Fibroblast of the aortic adventitia (primary cell): ENCODE measurements around the gene STIL. TPM values are rescaled to one million over a fixed set of nuclear protein-coding genes. Genes with fewer than 3 reads are reported as not detected.
"Not testable (repeated sequence)": the region's sequence is repeated elsewhere in the genome, so short reads cannot be mapped to it uniquely, and the experiment has no call there.

Experiments used
- DNase-seq: peaks from one replicate; pipeline ENCODE4 v3.0.0-alpha.2; 2010; ENCODE audit warnings: low read depth
- H3K4me3 ChIP-seq: 2 replicates; pipeline ENCODE4 v1.5.1; 2011; ENCODE audit warnings: low read depth, mild to moderate bottlenecking, control low read depth, low read length, moderate library complexity
- CTCF ChIP-seq: IDR thresholded peaks from 2 replicates; pipeline ENCODE4 v1.5.1; 2011; ENCODE audit warnings: mild to moderate bottlenecking, low read length, control low read depth, inconsistent platforms; ENCODE audit not compliant: insufficient read depth
- total RNA-seq: library from RNA; depleted of rRNA; stranded (reverse); fragments of >200 nt; gene quantifications from 2 replicates; pipeline ENCODE4 v1.2.3, GENCODE V29; 2012; ENCODE audit warnings: low replicate concordance

STIL gene
- total RNA-seq, 1 donor = 29.1 TPM

- DNase-seq = no peak
- TF ChIP-seq CTCF = no peak
- no peak overlapping the region for H3K4me3 ChIP-seq
These were observed 9.7 kb upstream of the STIL start for GRCh38 chr1:47323599-47324031.

DNA sequence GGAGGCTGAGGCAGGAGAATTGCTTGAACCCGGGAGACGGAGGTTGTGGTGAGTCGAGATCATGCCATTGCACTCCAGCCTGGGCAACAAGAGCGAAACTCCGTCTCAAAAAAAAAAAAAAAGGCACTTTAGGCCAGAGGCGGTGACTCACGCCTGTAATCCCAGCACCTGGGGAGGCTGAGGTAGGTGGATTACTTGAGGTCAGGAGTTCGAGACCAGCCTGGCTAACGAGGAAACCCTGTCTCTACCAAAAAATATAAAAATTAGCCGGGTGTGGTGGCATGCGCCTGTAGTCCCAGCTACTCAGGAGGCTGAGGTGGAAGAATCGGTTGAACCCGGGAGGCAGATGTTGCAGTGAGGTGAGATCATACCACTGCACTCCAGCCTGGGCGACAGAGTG is 6.0 kb upstream of the STIL start:
- not testable (repeated sequence) for DNase-seq, H3K4me3 ChIP-seq

- no peak for TF ChIP-seq CTCF
These were observed 3.9 kb upstream of the STIL start for GRCh38 chr1:47317841-47318240.

GRCh38 chr1:47309427-47309826 is 4.5 kb downstream of the STIL start:
- TF ChIP-seq CTCF = no peak
- DNase-seq = no peak

More at GRCh38 chr1:47317841-47318240, 3.9 kb upstream of the STIL start:
- peak; percentile 94 for DNase-seq
- no peak overlapping the region for H3K4me3 ChIP-seq

GRCh38 chr1:47302472-47302871 is 11.5 kb downstream of the STIL start:
- H3K4me3 ChIP-seq = no peak overlapping the region
- no peak for DNase-seq
- no peak for TF ChIP-seq CTCF

More at GRCh38 chr1:47309427-47309826, 4.5 kb downstream of the STIL start:
- H3K4me3 ChIP-seq = no peak overlapping the region

GRCh38 chr1:47298025-47298699 is 15.8 kb downstream of the STIL start:
- DNase-seq = peak; percentile 86
- no peak overlapping the region for H3K4me3 ChIP-seq
- no peak for TF ChIP-seq CTCF

GRCh38 chr1:47295579-47295978 is 18.4 kb downstream of the STIL start:
- no peak for TF ChIP-seq CTCF
- no peak for DNase-seq

GRCh38 chr1:47294863-47295262 is 19.1 kb downstream of the STIL start:
- DNase-seq, H3K4me3 ChIP-seq: not testable (repeated sequence)

More at GRCh38 chr1:47295579-47295978, 18.4 kb downstream of the STIL start:
- no peak overlapping the region for H3K4me3 ChIP-seq

DNA sequence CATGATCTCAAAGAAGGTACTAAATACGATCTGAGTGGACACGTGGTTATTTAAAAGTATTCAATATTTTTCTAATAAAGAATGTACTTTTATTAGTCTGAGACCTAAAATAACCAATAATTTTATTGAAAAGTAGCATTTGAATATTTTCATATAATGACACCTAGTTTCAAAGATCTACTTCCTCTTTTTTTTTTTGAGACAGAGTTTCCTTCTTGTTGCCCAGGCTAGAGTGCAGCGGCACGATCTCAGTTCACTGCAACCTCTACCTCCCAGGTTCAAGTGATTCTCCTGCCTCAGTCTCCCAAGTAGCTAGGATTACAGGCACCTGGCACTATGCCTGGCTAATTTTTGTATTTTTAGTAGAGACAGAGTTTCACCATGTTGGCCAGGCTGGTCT is 25.8 kb downstream of the STIL start:
- H3K4me3 ChIP-seq, DNase-seq: not testable (repeated sequence)
